ENCODE data around the gene LRP2.
"Not testable (repeated sequence)": the region's sequence is repeated elsewhere in the genome, so short reads cannot be mapped to it uniquely, and the experiment has no call there.

Gene LRP2

GRCh38 chr2:169280502-169280901, 81.8 kb downstream of the LRP2 start:
- no peak overlapping the region for H3K27ac ChIP-seq
- TF ChIP-seq FOXP2 (optimal IDR thresholded peaks at IDR 0.05; ENCODE audit: control extremely low read depth, extremely low read length, insufficient read depth) (no peak), EZH2 (IDR thresholded peaks at IDR 0.05) (no peak), POLR2AphosphoS5 (IDR thresholded peaks at IDR 0.05; ENCODE audit: borderline replicate concordance, low read depth, low read length) (no peak)
- no peak overlapping the region for H3K4me3 ChIP-seq
- no peak overlapping the region for H3K9ac ChIP-seq (ENCODE audit: insufficient read length)
- no peaks in the 10 kb centered on the region for H3K9me3 ChIP-seq (ENCODE audit: low read depth, low read length)
- no peaks in the 10 kb centered on the region for H3K36me3 ChIP-seq (ENCODE audit: insufficient read depth, low read length)
- DNase-seq (ENCODE audit: low read depth, low spot score) = no peak

DNA sequence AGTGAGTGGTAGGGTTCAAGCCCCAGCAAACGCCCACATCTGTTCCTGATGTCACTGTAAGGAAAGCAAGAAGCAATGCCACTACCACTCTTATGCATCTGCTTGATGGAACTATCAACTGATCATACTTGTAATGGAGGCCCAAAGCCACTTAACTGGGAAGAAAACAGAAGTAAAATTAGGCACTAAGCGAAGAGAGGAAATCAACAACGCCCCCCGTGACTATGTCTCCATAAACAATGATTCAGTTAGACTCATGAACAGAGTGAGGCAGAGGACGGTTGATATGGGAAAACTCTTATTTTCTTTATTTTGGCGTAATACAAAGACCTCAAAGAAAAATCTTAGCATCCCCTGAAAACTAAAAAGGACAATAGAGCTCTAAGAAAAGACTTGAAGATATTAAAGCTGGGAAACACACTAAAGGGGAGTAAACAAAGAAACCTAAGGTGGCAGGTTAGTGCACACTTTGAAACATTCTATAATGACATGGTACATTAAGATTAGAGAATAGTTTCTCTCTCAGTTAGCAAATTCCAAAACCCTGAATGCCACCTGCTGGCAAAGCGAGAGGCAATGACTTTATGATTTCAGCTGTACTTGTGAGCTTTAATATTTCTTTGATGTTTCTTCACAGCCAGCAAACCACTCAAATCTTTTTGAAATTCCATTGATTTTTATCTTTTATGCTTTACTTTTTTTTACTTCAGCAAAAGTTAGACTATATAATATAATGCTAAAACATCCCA, 86.5 kb downstream of the LRP2 start:
- TF ChIP-seq EZH2 (IDR thresholded peaks at IDR 0.05) = no peak
- no peak for TF ChIP-seq POLR2AphosphoS5 (IDR thresholded peaks at IDR 0.05; ENCODE audit: borderline replicate concordance, low read depth, low read length)
- no peak for TF ChIP-seq FOXP2 (optimal IDR thresholded peaks at IDR 0.05; ENCODE audit: control extremely low read depth, extremely low read length, insufficient read depth)
- no peak overlapping the region for H3K9ac ChIP-seq (ENCODE audit: insufficient read length)
- H3K9me3 ChIP-seq (ENCODE audit: low read depth, low read length) = no peaks in the 10 kb centered on the region
- H3K4me3 ChIP-seq = no peak overlapping the region
- no peak for DNase-seq (ENCODE audit: low read depth, low spot score)
- no peaks in the 10 kb centered on the region for H3K36me3 ChIP-seq (ENCODE audit: insufficient read depth, low read length)
- H3K27ac ChIP-seq = no peak overlapping the region

DNA sequence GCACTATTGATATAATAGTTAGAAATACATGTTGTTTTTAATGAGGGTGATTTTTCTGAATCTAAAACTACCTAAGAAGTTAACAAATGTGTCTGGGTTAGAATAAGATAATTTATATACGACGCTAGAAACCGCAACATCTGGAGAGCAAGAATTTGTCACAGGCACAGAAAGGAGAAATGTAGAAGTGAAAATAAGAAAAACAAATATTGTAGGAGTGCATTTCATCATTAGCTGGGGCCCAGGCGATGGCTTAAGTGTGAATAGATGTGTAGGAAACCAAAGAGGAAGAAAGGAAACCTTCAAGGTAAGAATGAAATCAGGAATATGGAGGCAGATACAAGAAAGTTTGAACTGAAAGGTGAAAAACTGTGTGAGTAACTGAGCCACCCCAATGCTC, 90.3 kb downstream of the LRP2 start:
- H3K9me3 ChIP-seq (ENCODE audit: low read depth, low read length) = no peaks in the 10 kb centered on the region
- no peak overlapping the region for H3K27ac ChIP-seq
- H3K36me3 ChIP-seq (ENCODE audit: insufficient read depth, low read length) = no peaks in the 10 kb centered on the region
- no peak for DNase-seq (ENCODE audit: low read depth, low spot score)
- H3K4me3 ChIP-seq = no peak overlapping the region
- TF ChIP-seq FOXP2 (optimal IDR thresholded peaks at IDR 0.05; ENCODE audit: control extremely low read depth, extremely low read length, insufficient read depth) = no peak
- TF ChIP-seq POLR2AphosphoS5 (IDR thresholded peaks at IDR 0.05; ENCODE audit: borderline replicate concordance, low read depth, low read length) = no peak
- TF ChIP-seq EZH2 (IDR thresholded peaks at IDR 0.05) = no peak
- no peak overlapping the region for H3K9ac ChIP-seq (ENCODE audit: insufficient read length)

- H3K9me3 ChIP-seq (ENCODE audit: low read depth, low read length); DNase-seq (ENCODE audit: low read depth, low spot score); H3K9ac ChIP-seq (ENCODE audit: insufficient read length); H3K36me3 ChIP-seq (ENCODE audit: insufficient read depth, low read length); H3K4me3 ChIP-seq; H3K27ac ChIP-seq: not testable (repeated sequence)
Measured at GRCh38 chr2:169270574-169270973, 91.8 kb downstream of the LRP2 start.

DNA sequence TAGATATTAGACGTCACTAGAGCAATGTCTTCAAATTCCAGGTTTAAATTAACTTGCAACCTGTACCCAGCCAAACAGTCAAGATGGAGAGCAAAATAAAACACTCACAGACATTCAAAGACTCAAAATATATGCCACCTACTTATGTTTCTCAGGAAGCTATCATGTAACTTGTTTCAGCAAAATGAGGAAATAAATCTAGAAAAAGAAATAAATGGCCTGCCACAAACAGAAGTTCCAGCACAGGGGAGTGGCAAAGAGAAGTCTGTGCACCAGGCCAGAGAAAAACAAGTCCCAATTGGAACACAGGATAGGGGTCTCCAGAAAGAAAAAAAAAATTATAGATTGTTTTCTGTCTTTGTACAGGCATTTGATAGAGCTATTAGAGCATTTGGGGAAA, 96.7 kb downstream of the LRP2 start:
- Histone ChIP-seq H3K9ac (ENCODE audit: insufficient read length) (no peak overlapping the region), H3K36me3 (ENCODE audit: insufficient read depth, low read length) (no peaks in the 10 kb centered on the region), H3K27ac (no peak overlapping the region), H3K9me3 (ENCODE audit: low read depth, low read length) (no peaks in the 10 kb centered on the region), H3K4me3 (no peak overlapping the region)
- DNase-seq (ENCODE audit: low read depth, low spot score) = no peak
- TF ChIP-seq FOXP2 (optimal IDR thresholded peaks at IDR 0.05; ENCODE audit: control extremely low read depth, extremely low read length, insufficient read depth) = no peak
- TF ChIP-seq EZH2 (IDR thresholded peaks at IDR 0.05) = no peak
- TF ChIP-seq POLR2AphosphoS5 (IDR thresholded peaks at IDR 0.05; ENCODE audit: borderline replicate concordance, low read depth, low read length) = no peak

- no peak for TF ChIP-seq FOXP2 (optimal IDR thresholded peaks at IDR 0.05; ENCODE audit: control extremely low read depth, extremely low read length, insufficient read depth)
- no peak for TF ChIP-seq POLR2AphosphoS5 (IDR thresholded peaks at IDR 0.05; ENCODE audit: borderline replicate concordance, low read depth, low read length)
- no peak overlapping the region for H3K4me3 ChIP-seq
- no peak for DNase-seq (ENCODE audit: low read depth, low spot score)
- no peaks in the 10 kb centered on the region for H3K36me3 ChIP-seq (ENCODE audit: insufficient read depth, low read length)
- H3K9me3 ChIP-seq (ENCODE audit: low read depth, low read length) = no peaks in the 10 kb centered on the region
- no peak overlapping the region for H3K27ac ChIP-seq
- H3K9ac ChIP-seq (ENCODE audit: insufficient read length) = no peak overlapping the region
Measured at GRCh38 chr2:169260846-169261642, 101.3 kb downstream of the LRP2 start.

DNA sequence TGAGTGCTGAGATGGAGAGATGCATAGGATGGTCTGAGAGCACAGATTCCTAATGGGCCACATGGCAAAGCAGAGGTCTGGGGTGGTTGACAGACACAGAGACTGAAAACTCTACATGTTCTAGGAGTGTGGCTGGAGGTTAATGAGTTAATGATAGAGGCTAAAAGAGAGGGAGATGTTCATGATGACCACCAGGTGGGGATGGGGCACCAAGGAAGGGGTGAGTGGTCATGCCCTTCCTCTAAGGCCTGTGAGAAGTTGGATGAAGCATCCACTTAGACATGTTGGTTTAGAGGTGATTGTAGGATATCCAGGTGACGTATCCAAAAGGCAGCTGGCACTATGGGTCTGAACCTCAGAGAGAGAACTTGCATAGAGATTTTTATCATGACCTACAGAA, 102.1 kb downstream of the LRP2 start:
- Histone ChIP-seq H3K36me3 (ENCODE audit: insufficient read depth, low read length) (no peaks in the 10 kb centered on the region), H3K9me3 (ENCODE audit: low read depth, low read length) (no peaks in the 10 kb centered on the region), H3K9ac (ENCODE audit: insufficient read length) (no peak overlapping the region), H3K4me3 (no peak overlapping the region), H3K27ac (no peak overlapping the region)
- DNase-seq (ENCODE audit: low read depth, low spot score) = no peak
- no peak for TF ChIP-seq FOXP2 (optimal IDR thresholded peaks at IDR 0.05; ENCODE audit: control extremely low read depth, extremely low read length, insufficient read depth)
- TF ChIP-seq POLR2AphosphoS5 (IDR thresholded peaks at IDR 0.05; ENCODE audit: borderline replicate concordance, low read depth, low read length) = no peak
- TF ChIP-seq EZH2 (IDR thresholded peaks at IDR 0.05) = no peak

GRCh38 chr2:169259402-169259801, 102.9 kb downstream of the LRP2 start:
- Histone ChIP-seq H3K9ac (ENCODE audit: insufficient read length) (no peak overlapping the region), H3K27ac (no peak overlapping the region), H3K4me3 (no peak overlapping the region), H3K36me3 (ENCODE audit: insufficient read depth, low read length) (no peaks in the 10 kb centered on the region), H3K9me3 (ENCODE audit: low read depth, low read length) (no peaks in the 10 kb centered on the region)
- no peak for TF ChIP-seq POLR2AphosphoS5 (IDR thresholded peaks at IDR 0.05; ENCODE audit: borderline replicate concordance, low read depth, low read length)
- TF ChIP-seq FOXP2 (optimal IDR thresholded peaks at IDR 0.05; ENCODE audit: control extremely low read depth, extremely low read length, insufficient read depth) = no peak
- TF ChIP-seq EZH2 (IDR thresholded peaks at IDR 0.05) = no peak
- DNase-seq (ENCODE audit: low read depth, low spot score) = no peak

Measured in SK-N-MC (cell line).